ENCODE measurements around the gene PROB1. TPM values are rescaled to one million over a fixed set of nuclear protein-coding genes. Genes with fewer than 3 reads are reported as not detected.
"Not testable (repeated sequence)": the region's sequence is repeated elsewhere in the genome, so short reads cannot be mapped to it uniquely, and the experiment has no call there.

PROB1 gene
- polyA plus RNA-seq, 4 donors, result 0.45 to 2.3 (median 0.79) TPM

DNA sequence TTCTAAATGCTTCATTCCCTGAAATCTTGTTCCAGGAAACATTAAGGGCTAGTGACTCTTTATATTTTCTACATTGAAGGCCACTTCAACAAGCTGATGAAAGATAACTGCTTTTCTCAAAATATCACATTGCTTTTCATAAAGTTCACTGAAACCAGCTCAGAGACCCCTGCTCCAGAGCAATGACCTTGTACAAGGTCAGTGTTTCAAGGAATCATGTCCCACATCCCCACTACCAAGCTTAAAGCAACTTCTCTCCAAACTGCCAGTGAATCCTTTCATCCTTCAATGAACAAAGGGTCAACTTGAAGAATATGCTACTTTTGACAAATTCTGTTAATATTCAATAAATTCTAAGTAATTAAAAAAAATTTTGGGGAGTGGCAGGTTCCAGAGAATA lies 21.0 kb upstream of the PROB1 start:
- Histone ChIP-seq H3K4me1 (ENCODE audit: control insufficient read depth in 3 of 3, insufficient read depth in 2 of 3, low read depth in 1 of 3, low read length in 2 of 3) (peaks cover 7 to 35% (median 15%) of the 10 kb centered on the region in 3 donors), H3K9me3 (ENCODE audit: control insufficient read depth in 2 of 2, insufficient read depth in 1 of 2, low read depth in 1 of 2, low read length in 1 of 2) (no peaks in the 10 kb centered on the region), H3K27me3 (ENCODE audit: control insufficient read depth in 3 of 3, insufficient read depth in 3 of 3, low read length in 3 of 3) (no peaks in the 10 kb centered on the region), H3K27ac (ENCODE audit: low read depth in 1 of 3, low read length in 2 of 3) (no peak overlapping the region), H3K4me3 (ENCODE audit: low read depth in 1 of 3, low read length in 3 of 3) (no peak overlapping the region), H3K36me3 (ENCODE audit: control insufficient read depth in 3 of 3, insufficient read depth in 2 of 3, low read depth in 1 of 3, low read length in 3 of 3) (peaks cover 0 to 10% (median 6%) of the 10 kb centered on the region in 3 donors)
- no peak for DNase-seq
- FAIRE-seq, result no peak

DNA sequence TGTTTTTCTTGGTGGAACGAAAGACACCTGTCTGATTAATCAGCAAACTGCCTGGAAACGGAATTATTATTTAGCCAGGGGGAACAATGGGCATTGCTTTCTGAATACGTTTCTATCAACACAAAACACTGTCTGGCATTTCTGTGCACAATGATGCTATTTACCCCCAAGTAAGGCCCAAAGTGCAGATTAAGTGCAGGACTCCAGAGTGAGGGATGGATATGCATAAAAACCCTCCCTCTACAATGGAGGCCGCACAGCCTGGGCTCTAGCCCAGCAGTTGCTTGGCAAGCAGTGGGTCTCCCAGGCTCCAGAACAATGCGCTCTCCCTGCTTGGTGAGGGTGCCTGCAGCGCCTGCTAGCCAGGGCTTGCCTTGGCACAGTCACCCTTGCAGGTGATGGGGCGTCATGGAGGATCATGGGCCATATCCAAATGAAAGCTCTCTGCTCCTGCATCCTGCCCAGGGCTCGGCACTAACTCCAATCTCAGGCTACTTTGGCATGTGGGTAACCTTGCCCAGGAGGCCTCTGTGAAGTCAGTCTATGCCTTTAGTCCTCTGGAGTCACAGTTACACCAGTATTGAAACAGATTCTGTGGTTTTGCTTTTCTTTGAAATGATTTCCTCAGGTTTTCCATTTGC lies 20.4 kb upstream of the PROB1 start:
- DNase-seq (no peak), FAIRE-seq (no peak)
- Histone ChIP-seq H3K27me3 (ENCODE audit: control insufficient read depth in 3 of 3, insufficient read depth in 3 of 3, low read length in 3 of 3) (no peaks in the 10 kb centered on the region), H3K4me1 (ENCODE audit: control insufficient read depth in 3 of 3, insufficient read depth in 2 of 3, low read depth in 1 of 3, low read length in 2 of 3) (peaks cover 7 to 35% (median 15%) of the 10 kb centered on the region in 3 donors), H3K27ac (ENCODE audit: low read depth in 1 of 3, low read length in 2 of 3) (peak overlapping the region; percentile 19 to 76 (median 56)), H3K9me3 (ENCODE audit: control insufficient read depth in 2 of 2, insufficient read depth in 1 of 2, low read depth in 1 of 2, low read length in 1 of 2) (no peaks in the 10 kb centered on the region), H3K4me3 (ENCODE audit: low read depth in 1 of 3, low read length in 3 of 3) (no peak overlapping the region), H3K36me3 (ENCODE audit: control insufficient read depth in 3 of 3, insufficient read depth in 2 of 3, low read depth in 1 of 3, low read length in 3 of 3) (peaks cover 0 to 9% (median 6%) of the 10 kb centered on the region in 3 donors)
- 61 to 70% (median 62%) methylated on average over 8 of the region's 8 CpGs for WGBS, 3 donors

DNA sequence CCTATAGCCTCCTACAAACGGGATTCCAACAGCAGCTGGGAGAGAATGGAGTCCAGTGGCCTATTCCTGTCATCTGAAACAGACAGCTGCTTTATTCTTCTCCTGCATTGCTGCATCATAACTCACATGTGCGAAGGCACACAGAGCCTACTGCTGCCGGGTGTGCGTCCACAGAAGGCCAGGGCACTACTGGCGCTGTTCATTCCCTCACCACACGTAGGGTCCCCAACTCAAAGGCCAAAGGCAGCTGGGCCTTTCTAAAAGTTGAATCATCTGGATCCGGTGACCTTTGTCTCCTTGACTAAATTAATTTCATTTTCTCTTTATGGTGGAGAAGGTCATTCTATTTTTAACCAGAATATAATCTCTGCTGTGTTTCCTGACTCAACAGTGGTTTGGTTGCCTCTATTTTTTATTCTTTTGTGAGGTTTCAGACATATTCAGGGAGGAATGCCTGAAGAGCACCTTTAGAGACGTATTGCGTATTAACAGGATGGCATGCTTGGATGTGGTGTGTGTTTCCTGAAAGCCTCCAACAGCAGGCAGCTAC lies 19.8 kb upstream of the PROB1 start:
- DNase-seq (peak; percentile 47 to 85), FAIRE-seq (no peak)
- peak overlapping the region; percentile 19 to 87 (median 76) for H3K27ac ChIP-seq (ENCODE audit: low read depth in 1 of 3, low read length in 2 of 3)
- no peak overlapping the region for H3K4me3 ChIP-seq (ENCODE audit: low read depth in 1 of 3, low read length in 3 of 3)
- WGBS, 3 donors, result 27 to 53% (median 47%) methylated on average over 9 of the region's 9 CpGs
- peaks cover 7 to 30% (median 13%) of the 10 kb centered on the region in 3 donors for H3K4me1 ChIP-seq (ENCODE audit: control insufficient read depth in 3 of 3, insufficient read depth in 2 of 3, low read depth in 1 of 3, low read length in 2 of 3)
- peaks cover 0 to 9% (median 6%) of the 10 kb centered on the region in 3 donors for H3K36me3 ChIP-seq (ENCODE audit: control insufficient read depth in 3 of 3, insufficient read depth in 2 of 3, low read depth in 1 of 3, low read length in 3 of 3)
- no peaks in the 10 kb centered on the region for H3K9me3 ChIP-seq (ENCODE audit: control insufficient read depth in 2 of 2, insufficient read depth in 1 of 2, low read depth in 1 of 2, low read length in 1 of 2)
- no peaks in the 10 kb centered on the region for H3K27me3 ChIP-seq (ENCODE audit: control insufficient read depth in 3 of 3, insufficient read depth in 3 of 3, low read length in 3 of 3)

DNA sequence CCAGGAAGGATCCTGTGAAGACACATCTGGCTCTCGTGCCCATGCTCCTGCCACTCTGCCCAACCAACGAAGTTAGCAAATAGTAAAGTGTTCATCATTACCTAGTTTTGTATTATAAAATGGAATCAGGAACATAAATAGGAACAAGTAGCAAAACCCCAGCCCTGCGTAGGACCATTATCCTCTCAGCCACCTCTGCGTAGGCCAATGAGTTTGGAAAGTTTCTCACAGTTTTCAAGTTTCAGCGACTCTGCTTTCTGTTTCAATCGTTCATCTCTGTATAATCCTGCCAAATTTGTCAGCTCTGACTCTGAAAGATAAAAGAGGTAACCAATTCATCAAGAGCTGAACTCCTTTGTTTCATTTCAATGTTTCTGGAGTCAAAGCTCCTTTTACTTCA lies 19.1 kb upstream of the PROB1 start:
- WGBS, 3 donors, result 41 to 68% (median 44%) methylated on average over 6 of the region's 6 CpGs
- DNase-seq (peak in 1 of 2 donors; percentile 19), FAIRE-seq (no peak)
- no peak overlapping the region for H3K4me3 ChIP-seq (ENCODE audit: low read depth in 1 of 3, low read length in 3 of 3)
- H3K9me3 ChIP-seq (ENCODE audit: control insufficient read depth in 2 of 2, insufficient read depth in 1 of 2, low read depth in 1 of 2, low read length in 1 of 2), result no peaks in the 10 kb centered on the region
- no peaks in the 10 kb centered on the region for H3K27me3 ChIP-seq (ENCODE audit: control insufficient read depth in 3 of 3, insufficient read depth in 3 of 3, low read length in 3 of 3)
- H3K4me1 ChIP-seq (ENCODE audit: control insufficient read depth in 3 of 3, insufficient read depth in 2 of 3, low read depth in 1 of 3, low read length in 2 of 3), result peaks cover 6 to 23% (median 13%) of the 10 kb centered on the region in 3 donors
- peaks cover 0 to 6% (median 3%) of the 10 kb centered on the region in 3 donors for H3K36me3 ChIP-seq (ENCODE audit: control insufficient read depth in 3 of 3, insufficient read depth in 2 of 3, low read depth in 1 of 3, low read length in 3 of 3)
- peak overlapping the region in 2 of 3 donors; percentile 18 to 62 for H3K27ac ChIP-seq (ENCODE audit: low read depth in 1 of 3, low read length in 2 of 3)

DNA sequence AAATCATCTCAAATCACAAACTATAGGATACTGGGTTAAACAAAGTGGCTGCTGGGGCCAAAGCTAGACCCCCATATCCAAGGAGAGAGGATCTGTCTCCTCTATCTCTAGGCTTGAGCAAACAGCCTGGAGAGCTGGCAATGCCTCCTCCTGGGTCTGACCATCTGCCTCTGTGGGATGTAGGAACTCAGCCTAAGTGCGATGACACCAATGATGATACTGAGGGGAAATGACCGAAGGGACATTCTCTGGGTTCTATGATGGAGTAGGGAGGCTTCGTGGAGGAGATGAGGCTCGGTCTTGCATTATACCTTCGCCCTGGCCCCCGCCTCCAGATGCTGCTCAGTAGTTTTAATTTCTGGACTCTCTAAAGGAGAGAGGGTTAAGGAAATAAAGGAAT lies 18.2 kb upstream of the PROB1 start:
- H3K4me1 ChIP-seq (ENCODE audit: control insufficient read depth in 3 of 3, insufficient read depth in 2 of 3, low read depth in 1 of 3, low read length in 2 of 3), result peaks cover 6 to 15% (median 13%) of the 10 kb centered on the region in 3 donors
- H3K4me3 ChIP-seq (ENCODE audit: low read depth in 1 of 3, low read length in 3 of 3), result no peak overlapping the region
- no peak for FAIRE-seq
- no peak overlapping the region for H3K27ac ChIP-seq (ENCODE audit: low read depth in 1 of 3, low read length in 2 of 3)
- H3K27me3 ChIP-seq (ENCODE audit: control insufficient read depth in 3 of 3, insufficient read depth in 3 of 3, low read length in 3 of 3), result no peaks in the 10 kb centered on the region
- peaks cover 0 to 6% (median 2%) of the 10 kb centered on the region in 3 donors for H3K36me3 ChIP-seq (ENCODE audit: control insufficient read depth in 3 of 3, insufficient read depth in 2 of 3, low read depth in 1 of 3, low read length in 3 of 3)
- no peak for DNase-seq
- H3K9me3 ChIP-seq (ENCODE audit: control insufficient read depth in 2 of 2, insufficient read depth in 1 of 2, low read depth in 1 of 2, low read length in 1 of 2), result no peaks in the 10 kb centered on the region
- 93 to 99% (median 97%) methylated on average over 6 of the region's 6 CpGs for WGBS, 3 donors

DNA sequence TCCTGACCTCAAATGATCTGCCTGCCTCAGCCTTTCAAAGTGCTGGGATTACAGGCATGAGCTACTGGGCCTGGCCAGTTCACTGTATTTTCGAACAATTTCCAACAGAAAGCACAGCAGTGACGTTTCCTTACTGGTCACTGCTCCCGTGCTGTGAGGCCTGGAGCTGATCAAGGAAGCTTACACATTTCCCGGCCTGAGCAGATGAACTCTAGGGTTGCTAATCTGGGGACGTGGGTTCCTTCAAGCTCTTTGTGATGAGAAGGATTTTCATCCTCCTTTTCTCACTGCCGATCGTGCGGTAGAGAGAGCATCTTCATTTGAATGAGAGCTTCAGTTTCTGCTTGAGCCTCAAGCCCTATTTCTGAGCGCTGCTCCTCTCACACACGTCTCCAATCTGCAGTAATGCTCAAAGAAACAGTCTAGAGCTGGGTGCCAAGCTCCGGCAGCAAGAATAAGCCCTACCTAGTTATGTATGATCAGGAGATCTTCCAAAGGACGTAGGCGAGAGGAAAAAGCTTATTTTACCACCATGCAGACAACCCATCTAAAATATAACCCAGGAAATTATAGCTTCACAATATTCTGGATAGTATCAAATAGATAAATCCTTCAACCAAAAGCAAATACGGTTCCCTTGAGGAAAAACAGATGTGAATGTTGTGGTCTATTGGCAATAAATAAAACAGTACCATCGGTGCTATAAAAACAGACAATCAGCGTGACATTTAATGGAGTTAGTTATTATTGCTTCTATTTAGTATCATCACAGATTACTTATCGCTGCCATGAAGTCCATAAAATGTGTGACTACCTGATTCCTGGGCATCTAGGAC lies 16.3 kb upstream of the PROB1 start:
- Histone ChIP-seq H3K4me3 (ENCODE audit: low read depth in 1 of 3, low read length in 3 of 3) (no peak overlapping the region), H3K27me3 (ENCODE audit: control insufficient read depth in 3 of 3, insufficient read depth in 3 of 3, low read length in 3 of 3) (no peaks in the 10 kb centered on the region), H3K27ac (ENCODE audit: low read depth in 1 of 3, low read length in 2 of 3) (no peak overlapping the region), H3K36me3 (ENCODE audit: control insufficient read depth in 3 of 3, insufficient read depth in 2 of 3, low read depth in 1 of 3, low read length in 3 of 3) (peaks cover 0 to 6% (median 0%) of the 10 kb centered on the region in 3 donors), H3K4me1 (ENCODE audit: control insufficient read depth in 3 of 3, insufficient read depth in 2 of 3, low read depth in 1 of 3, low read length in 2 of 3) (peaks cover 3 to 30% (median 13%) of the 10 kb centered on the region in 3 donors), H3K9me3 (ENCODE audit: control insufficient read depth in 2 of 2, insufficient read depth in 1 of 2, low read depth in 1 of 2, low read length in 1 of 2) (no peaks in the 10 kb centered on the region)
- WGBS, 3 donors, result 84 to 91% (median 89%) methylated on average over 17 of the region's 17 CpGs
- FAIRE-seq (no peak), DNase-seq (no peak)

DNA sequence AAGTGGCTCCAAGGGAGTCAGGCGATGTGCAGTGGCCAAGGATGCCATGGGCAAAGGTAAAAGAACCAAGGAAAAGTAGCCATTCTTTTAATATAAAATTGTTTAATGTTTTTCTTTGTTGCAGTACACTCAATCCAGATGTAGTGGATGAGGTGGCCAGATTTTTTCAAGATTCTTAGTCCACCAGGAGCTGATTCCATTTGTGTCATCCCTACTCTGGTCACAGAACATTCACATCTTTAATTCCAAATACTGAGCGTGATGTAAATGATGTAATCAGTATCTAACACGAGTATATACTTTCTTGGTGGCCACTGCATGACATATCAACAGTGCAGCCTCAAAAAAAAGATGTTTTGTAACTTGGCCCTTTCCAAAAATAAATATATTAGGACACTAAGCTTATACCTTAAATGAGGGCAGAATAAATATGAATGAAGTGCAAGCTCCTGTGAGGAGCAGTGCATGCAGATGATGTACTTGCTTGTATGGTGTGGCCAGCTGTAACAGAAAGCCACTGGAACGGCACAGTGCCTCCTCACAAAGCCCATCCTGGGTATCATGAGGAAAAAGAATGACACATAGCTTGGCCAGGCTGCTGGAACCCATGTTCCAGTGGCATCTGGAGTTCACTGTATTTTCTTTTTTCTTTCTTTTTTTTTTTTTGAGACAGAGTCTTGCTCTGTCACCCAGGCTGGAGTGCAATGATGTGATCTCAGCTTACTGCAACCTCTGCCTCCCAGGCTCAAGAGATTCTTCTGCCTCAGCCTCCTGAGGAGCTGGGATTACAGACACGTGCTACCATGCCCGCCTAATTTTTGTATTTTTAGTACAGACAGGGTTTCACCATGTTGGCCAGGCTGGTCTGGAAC lies 15.5 kb upstream of the PROB1 start:
- Histone ChIP-seq H3K27me3 (ENCODE audit: control insufficient read depth in 3 of 3, insufficient read depth in 3 of 3, low read length in 3 of 3) (no peaks in the 10 kb centered on the region), H3K36me3 (ENCODE audit: control insufficient read depth in 3 of 3, insufficient read depth in 2 of 3, low read depth in 1 of 3, low read length in 3 of 3) (peaks cover 0 to 6% (median 0%) of the 10 kb centered on the region in 3 donors), H3K27ac (ENCODE audit: low read depth in 1 of 3, low read length in 2 of 3) (no peak overlapping the region), H3K9me3 (ENCODE audit: control insufficient read depth in 2 of 2, insufficient read depth in 1 of 2, low read depth in 1 of 2, low read length in 1 of 2) (no peaks in the 10 kb centered on the region), H3K4me1 (ENCODE audit: control insufficient read depth in 3 of 3, insufficient read depth in 2 of 3, low read depth in 1 of 3, low read length in 2 of 3) (peaks cover 2 to 28% (median 10%) of the 10 kb centered on the region in 3 donors), H3K4me3 (ENCODE audit: low read depth in 1 of 3, low read length in 3 of 3) (no peak overlapping the region)
- DNase-seq, result no peak
- 78 to 83% (median 81%) methylated on average over 6 of the region's 6 CpGs for WGBS, 3 donors
- no peak for FAIRE-seq

DNA sequence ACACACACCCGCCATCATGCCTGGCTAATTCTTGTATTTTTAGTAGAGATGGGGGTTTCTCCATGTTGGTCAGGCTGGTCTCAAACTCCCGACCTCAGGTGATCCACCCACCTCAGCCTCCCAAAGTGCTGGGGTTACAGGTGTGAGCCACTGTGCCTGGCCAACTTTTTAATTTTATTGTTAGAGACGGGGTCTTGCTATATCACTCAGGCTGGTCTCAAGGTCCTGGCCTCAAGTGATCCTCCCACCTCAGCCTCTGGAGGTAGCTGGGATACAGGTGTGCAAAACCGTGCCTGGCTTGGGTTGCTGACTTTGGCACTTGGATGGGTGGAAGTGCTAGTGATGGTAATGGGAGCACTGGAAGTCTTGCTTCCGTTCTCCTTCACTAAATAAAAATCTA lies 14.2 kb upstream of the PROB1 start:
- H3K4me3 ChIP-seq (ENCODE audit: low read depth in 1 of 3, low read length in 3 of 3); H3K9me3 ChIP-seq (ENCODE audit: control insufficient read depth in 2 of 2, insufficient read depth in 1 of 2, low read depth in 1 of 2, low read length in 1 of 2); FAIRE-seq; H3K27ac ChIP-seq (ENCODE audit: low read depth in 1 of 3, low read length in 2 of 3); DNase-seq; H3K36me3 ChIP-seq (ENCODE audit: control insufficient read depth in 3 of 3, insufficient read depth in 2 of 3, low read depth in 1 of 3, low read length in 3 of 3); H3K27me3 ChIP-seq (ENCODE audit: control insufficient read depth in 3 of 3, insufficient read depth in 3 of 3, low read length in 3 of 3): not testable (repeated sequence)
- peaks cover 0 to 25% (median 3%) of the 10 kb centered on the region in 3 donors for H3K4me1 ChIP-seq (ENCODE audit: control insufficient read depth in 3 of 3, insufficient read depth in 2 of 3, low read depth in 1 of 3, low read length in 2 of 3)
- WGBS, 3 donors, result 85 to 90% (median 89%) methylated on average over 5 of the region's 5 CpGs

All from small intestine (tissue), 7 donors.